Stomach smooth muscle (tissue), 2 donors: ENCODE results near the gene ABCC4.
"Not testable (repeated sequence)": the region's sequence is repeated elsewhere in the genome, so short reads cannot be mapped to it uniquely, and the experiment has no call there.

Experiments
- H3K27ac ChIP-seq: one replicate; pipeline ENCODE4 v1.7.0; 2013; ENCODE audit warnings: mild to moderate bottlenecking, low read length, inconsistent platforms
- H3K27me3 ChIP-seq, 2 donors: one replicate each; pipeline ENCODE4 v1.7.0; 2013; ENCODE audit warnings: low read length in 2 of 2; ENCODE audit not compliant: insufficient read depth in 2 of 2, control insufficient read depth in 1 of 2
- H3K36me3 ChIP-seq, 2 donors: one replicate each; pipeline ENCODE4 v1.7.0; 2013; ENCODE audit warnings: low read length in 2 of 2; ENCODE audit not compliant: control insufficient read depth in 2 of 2, insufficient read depth in 2 of 2
- H3K4me1 ChIP-seq: one replicate; pipeline ENCODE4 v1.7.0; 2013; ENCODE audit warnings: low read length; ENCODE audit not compliant: control insufficient read depth, insufficient read depth
- H3K4me3 ChIP-seq, 2 donors: one replicate each; pipeline ENCODE4 v1.7.0; 2013; ENCODE audit warnings: low read length in 2 of 2
- H3K9ac ChIP-seq, 2 donors: one replicate each; pipeline ENCODE4 v1.7.0; 2013; ENCODE audit warnings: low read length in 2 of 2, mild to moderate bottlenecking in 1 of 2
- H3K9me3 ChIP-seq, 2 donors: one replicate each; pipeline ENCODE4 v1.7.0; 2013; ENCODE audit warnings: low read length in 2 of 2; ENCODE audit not compliant: control insufficient read depth in 2 of 2
- donor health status: healthy.
- donor health status: Pancreatic carcinoma.

ABCC4 gene

DNA sequence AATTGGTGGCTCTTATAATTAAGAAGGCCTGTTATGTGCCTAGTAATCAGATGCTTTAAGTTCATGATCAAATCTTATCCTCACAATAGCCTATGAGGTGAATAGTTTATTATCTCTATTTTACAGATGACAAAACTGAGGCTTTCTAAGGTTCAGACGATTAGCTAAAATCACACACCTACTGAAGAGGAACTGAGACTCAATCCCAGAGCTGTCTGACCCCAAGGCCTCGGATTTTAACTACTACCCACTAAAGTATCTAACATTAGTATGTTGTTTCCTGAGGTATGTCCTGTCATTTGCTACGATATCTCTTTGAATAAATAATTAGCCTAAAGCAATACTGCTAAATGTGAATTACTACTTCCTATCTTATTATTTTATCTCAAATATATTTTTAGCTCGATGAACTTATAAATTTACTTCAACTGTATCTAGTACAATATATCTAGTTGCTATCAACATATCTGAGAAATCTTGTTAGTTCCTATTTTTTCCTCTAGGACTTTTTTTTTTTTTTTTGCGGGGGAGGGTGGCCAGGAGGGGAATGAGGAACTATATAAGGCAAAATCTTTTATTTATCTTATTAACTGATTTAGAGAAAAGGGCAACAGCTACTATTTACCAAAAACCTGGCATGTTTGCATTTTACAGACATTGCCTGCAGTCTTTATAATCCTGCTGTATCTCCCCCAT, 118.5 kb downstream of the ABCC4 start:
- Histone ChIP-seq H3K27me3 (no peaks in the 10 kb centered on the region), H3K27ac (no peak overlapping the region), H3K4me3 (no peak overlapping the region), H3K9ac (no peak overlapping the region), H3K9me3 (no peaks in the 10 kb centered on the region), H3K4me1 (peaks cover 9% of the 10 kb centered on the region), H3K36me3 (peaks cover 0 to 2% of the 10 kb centered on the region in 2 donors)

DNA sequence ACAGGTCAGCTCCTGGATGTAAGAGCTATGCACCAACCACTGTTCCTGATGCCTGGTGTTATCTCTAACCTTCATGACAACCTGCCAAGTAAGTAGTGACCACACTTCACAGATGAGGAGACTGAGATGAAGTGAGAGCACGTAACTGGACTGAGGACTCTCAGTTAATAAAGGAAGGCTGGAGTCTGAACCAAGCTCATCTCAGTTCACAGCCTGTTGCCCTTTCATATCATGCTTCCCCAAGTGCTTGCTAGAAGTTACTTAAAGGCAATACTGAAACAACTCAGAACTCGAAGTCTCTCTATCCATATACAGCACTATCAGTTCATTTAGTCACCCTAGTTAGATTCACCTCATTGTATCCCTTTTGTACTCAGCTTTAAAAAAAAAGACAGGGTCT, 119.7 kb downstream of the ABCC4 start:
- H3K27ac ChIP-seq = no peak overlapping the region
- H3K4me3 ChIP-seq = no peak overlapping the region
- no peaks in the 10 kb centered on the region for H3K9me3 ChIP-seq
- peaks cover 9% of the 10 kb centered on the region for H3K4me1 ChIP-seq
- H3K9ac ChIP-seq = no peak overlapping the region
- H3K27me3 ChIP-seq = no peaks in the 10 kb centered on the region
- H3K36me3 ChIP-seq = peaks cover 0 to 5% of the 10 kb centered on the region in 2 donors

- Histone ChIP-seq H3K27ac (no peak overlapping the region), H3K36me3 (peaks cover 0 to 8% of the 10 kb centered on the region in 2 donors), H3K27me3 (no peaks in the 10 kb centered on the region), H3K4me3 (no peak overlapping the region), H3K9me3 (no peaks in the 10 kb centered on the region), H3K4me1 (peaks cover 9% of the 10 kb centered on the region), H3K9ac (no peak overlapping the region)
Observed at GRCh38 chr13:95180513-95181245, 120.6 kb downstream of the ABCC4 start.

DNA sequence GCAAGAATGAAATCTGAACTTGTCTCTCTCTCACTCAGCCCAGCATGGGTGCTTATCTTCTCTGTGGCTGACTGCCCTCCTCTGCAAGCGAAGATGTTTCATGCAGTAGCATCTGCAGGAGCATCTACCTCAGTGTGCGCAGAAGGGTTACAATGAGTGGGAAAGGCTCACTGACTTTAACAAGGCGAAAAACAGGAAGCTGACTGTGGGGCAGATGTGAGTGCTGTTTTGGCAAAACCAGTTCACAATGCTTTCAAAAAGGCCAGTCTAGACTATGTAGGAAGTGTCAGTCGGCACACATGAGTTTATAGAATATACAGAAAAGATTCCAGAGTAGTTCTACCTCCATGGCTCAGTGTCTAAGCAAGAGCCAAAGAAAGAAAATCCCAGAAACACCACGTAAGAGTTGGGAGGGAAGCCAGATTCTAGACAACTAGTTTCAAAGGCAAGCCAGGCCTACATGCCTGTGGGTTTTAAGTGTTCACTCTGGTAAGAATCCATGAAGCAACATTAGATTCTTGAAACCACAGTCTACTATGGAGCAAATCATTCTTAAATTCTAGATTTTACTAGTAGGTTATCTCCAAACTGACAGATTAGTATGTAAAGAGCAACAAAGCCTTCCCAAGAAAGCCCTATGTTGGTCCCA, 124.5 kb downstream of the ABCC4 start:
- H3K4me3 ChIP-seq = no peak overlapping the region
- peaks cover 0 to 16% of the 10 kb centered on the region in 2 donors for H3K36me3 ChIP-seq
- no peak overlapping the region for H3K9ac ChIP-seq
- no peak overlapping the region for H3K27ac ChIP-seq
- peaks cover 9% of the 10 kb centered on the region for H3K4me1 ChIP-seq
- no peaks in the 10 kb centered on the region for H3K27me3 ChIP-seq
- no peaks in the 10 kb centered on the region for H3K9me3 ChIP-seq

DNA sequence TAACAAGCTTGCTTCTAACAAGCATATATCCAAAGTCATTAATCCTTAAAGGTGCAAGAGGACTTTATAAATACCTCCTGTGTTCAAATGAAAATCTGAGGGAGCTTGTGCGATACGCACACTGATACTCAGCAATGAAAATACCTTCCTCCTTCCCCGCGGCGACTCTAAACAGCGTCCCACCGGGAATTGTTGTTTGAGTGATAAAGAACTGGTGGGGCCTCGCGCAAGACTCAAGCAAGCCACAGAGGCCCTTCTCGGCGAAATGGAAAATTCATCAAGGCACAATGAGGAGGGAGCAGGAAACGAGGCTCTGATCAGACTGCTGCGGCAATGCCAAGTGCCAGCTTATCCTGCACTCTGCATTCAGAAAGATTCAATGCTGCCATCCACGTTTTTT, 126.7 kb downstream of the ABCC4 start:
- H3K27ac ChIP-seq = no peak overlapping the region
- H3K36me3 ChIP-seq = peaks cover 0 to 16% of the 10 kb centered on the region in 2 donors
- no peak overlapping the region for H3K4me3 ChIP-seq
- no peaks in the 10 kb centered on the region for H3K9me3 ChIP-seq
- H3K27me3 ChIP-seq = no peaks in the 10 kb centered on the region
- no peak overlapping the region for H3K9ac ChIP-seq
- H3K4me1 ChIP-seq = no peaks in the 10 kb centered on the region

GRCh38 chr13:95168191-95168590, 133.1 kb downstream of the ABCC4 start:
- Histone ChIP-seq H3K4me1 (no peaks in the 10 kb centered on the region), H3K27ac (no peak overlapping the region), H3K9ac (no peak overlapping the region), H3K9me3 (no peaks in the 10 kb centered on the region), H3K36me3 (peaks cover 12 to 16% of the 10 kb centered on the region in 2 donors), H3K4me3 (no peak overlapping the region), H3K27me3 (no peaks in the 10 kb centered on the region)

DNA sequence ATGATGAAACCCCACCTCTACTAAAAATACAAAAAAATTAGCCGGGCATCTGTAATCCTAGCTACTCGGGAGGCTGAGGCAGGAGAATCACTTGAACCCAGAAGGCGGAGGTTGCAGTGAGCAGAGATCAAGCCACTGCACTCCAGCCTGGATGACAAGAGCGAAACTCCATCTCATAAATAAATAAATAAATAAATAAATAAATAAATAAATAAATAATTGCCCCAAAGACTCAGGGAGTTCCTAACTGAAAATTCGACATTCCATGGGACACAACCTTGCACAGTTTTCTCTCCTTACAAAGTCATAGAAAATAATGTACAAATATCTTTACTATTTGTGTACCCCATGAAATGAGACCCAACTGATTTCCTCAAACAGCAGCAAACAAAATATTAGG, 134.2 kb downstream of the ABCC4 start:
- H3K4me3 ChIP-seq, H3K27ac ChIP-seq, H3K4me1 ChIP-seq, H3K27me3 ChIP-seq, H3K9ac ChIP-seq, H3K9me3 ChIP-seq: not testable (repeated sequence)
- peaks cover 12 to 14% of the 10 kb centered on the region in 2 donors for H3K36me3 ChIP-seq

DNA sequence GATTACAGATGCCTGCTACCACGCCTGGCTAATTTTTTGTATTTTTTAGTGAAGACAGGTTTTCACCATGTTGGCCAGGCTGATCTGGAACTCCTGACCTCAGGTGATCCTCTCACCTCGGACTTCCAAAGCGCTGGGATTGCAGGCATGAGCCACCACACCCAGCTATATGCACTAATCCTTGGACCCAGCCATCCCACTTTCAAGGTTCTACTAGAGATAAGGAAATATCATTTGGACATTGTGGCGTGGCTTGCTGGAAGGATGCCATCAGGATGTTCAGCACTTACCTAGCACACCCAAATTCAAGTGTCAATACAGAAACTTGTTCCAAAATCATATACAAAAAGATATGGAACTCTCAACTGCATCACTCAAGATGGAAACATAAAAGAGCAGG, 136.4 kb downstream of the ABCC4 start:
- peaks cover 12 to 20% of the 10 kb centered on the region in 2 donors for H3K36me3 ChIP-seq
- no peaks in the 10 kb centered on the region for H3K9me3 ChIP-seq
- H3K4me3 ChIP-seq = no peak overlapping the region
- H3K9ac ChIP-seq = no peak overlapping the region
- no peaks in the 10 kb centered on the region for H3K4me1 ChIP-seq
- H3K27me3 ChIP-seq = no peaks in the 10 kb centered on the region
- no peak overlapping the region for H3K27ac ChIP-seq

DNA sequence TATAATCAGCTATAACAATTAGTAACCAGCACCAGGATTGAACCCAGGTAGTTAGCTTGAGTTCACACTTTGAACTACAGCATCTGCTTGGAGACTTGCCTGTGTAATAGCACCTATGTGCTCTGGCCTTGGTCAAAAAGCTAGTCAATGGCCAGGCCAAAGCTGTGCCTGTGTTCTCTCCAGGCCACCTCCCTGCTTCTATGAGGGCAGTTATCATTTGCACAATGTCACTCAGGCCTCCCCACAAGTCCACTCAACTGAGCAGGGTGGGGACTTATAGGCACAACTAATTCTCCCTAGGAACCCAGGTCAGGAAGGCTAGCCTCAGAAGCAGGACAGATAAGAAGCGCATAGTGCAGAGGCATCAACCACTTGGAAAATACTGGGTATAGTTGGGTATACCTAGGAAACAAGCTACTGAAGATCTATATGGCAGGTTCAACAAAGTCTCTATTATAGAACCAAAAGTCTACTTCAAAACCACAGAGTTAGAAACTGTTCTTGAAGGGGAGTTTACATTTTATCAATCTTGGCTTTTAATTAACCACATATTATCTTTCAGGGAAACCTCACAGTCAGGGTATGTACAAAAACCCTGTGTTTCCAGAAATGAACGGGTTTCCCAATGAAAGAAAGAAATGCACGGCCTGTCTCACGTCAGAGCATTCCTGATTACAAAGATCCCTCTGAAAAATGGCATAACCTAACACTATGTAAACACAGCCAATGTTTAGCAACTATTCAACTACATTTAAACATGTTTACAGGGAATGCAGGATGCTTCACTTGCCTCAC, 140.9 kb downstream of the ABCC4 start:
- Histone ChIP-seq H3K9ac (no peak overlapping the region), H3K4me3 (no peak overlapping the region), H3K27ac (no peak overlapping the region), H3K4me1 (no peaks in the 10 kb centered on the region), H3K9me3 (no peaks in the 10 kb centered on the region), H3K36me3 (peaks cover under 1 to 13% of the 10 kb centered on the region in 2 donors), H3K27me3 (no peaks in the 10 kb centered on the region)

- Histone ChIP-seq H3K4me1 (no peaks in the 10 kb centered on the region), H3K4me3 (no peak overlapping the region), H3K9me3 (no peaks in the 10 kb centered on the region), H3K27ac (no peak overlapping the region), H3K27me3 (no peaks in the 10 kb centered on the region), H3K36me3 (peaks cover 0 to 10% of the 10 kb centered on the region in 2 donors), H3K9ac (no peak overlapping the region)
Observed at GRCh38 chr13:95159458-95159857, 141.8 kb downstream of the ABCC4 start.
